ENCODE data around the gene ALKBH7.
"Not testable (repeated sequence)": the region's sequence is repeated elsewhere in the genome, so short reads cannot be mapped to it uniquely, and the experiment has no call there.

- TF ChIP-seq EZH2 (IDR thresholded peaks at IDR 0.05); POLR2AphosphoS5 (IDR thresholded peaks at IDR 0.05; ENCODE audit: borderline replicate concordance, low read depth, low read length); FOXP2 (optimal IDR thresholded peaks at IDR 0.05; ENCODE audit: control extremely low read depth, extremely low read length, insufficient read depth): not testable (repeated sequence)
Measured at GRCh38 chr19:6355321-6356040, 17.1 kb upstream of the ALKBH7 start.
